GM08714 (cell line): ENCODE data around the gene RARRES1.

Experiments
- H3K4me3 ChIP-seq: fragments of 200-500 bp; sonication (Bioruptor generic); 2 replicates; pipeline ENCODE4 v1.5.1; 2014; ENCODE audit warnings: mild to moderate bottlenecking, low read length, inconsistent platforms
- ZNF274 ChIP-seq: IDR thresholded peaks from 2 replicates; pipeline ENCODE4 v1.6.1; 2012; ENCODE audit warnings: mild to moderate bottlenecking, low read depth, low read length

The RARRES1 gene, protein sequence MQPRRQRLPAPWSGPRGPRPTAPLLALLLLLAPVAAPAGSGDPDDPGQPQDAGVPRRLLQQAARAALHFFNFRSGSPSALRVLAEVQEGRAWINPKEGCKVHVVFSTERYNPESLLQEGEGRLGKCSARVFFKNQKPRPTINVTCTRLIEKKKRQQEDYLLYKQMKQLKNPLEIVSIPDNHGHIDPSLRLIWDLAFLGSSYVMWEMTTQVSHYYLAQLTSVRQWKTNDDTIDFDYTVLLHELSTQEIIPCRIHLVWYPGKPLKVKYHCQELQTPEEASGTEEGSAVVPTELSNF

DNA sequence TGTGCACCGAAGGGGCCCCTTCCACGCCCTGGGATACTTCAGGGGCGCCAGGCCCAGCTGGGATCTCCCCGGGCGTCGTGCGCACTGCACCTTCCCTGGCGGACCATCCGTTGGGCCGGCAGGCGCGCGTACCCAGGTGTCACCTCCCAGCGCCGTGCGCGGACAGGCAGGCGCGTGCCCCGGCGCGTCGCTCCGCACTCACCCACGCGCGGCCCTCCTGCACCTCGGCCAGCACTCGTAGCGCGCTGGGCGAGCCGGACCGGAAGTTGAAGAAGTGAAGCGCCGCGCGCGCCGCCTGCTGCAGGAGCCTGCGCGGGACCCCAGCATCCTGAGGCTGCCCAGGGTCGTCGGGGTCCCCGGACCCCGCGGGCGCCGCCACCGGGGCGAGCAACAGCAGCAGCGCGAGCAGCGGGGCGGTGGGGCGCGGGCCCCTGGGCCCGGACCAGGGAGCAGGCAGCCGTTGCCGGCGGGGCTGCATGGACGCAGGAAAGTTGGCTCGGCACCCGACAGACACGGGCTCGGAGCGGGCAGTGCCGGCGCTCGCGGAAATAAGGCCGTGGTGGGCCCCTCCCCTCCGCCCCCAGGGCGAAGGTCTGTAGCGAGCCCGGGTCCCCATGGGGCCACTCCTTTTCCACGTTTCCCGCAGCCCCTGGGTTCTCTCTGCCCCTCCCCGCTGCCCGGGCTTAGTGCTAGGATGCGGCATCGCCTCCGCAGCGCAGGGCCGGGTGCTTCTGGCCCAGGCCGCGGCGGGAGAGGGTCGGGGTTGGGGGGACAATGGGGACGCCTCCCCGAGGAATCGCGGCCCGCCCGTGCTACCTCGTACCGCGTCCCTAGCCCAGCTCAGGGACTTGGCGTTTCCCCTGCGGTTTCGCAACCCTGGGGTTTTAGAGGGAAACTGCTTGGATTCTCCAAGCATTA lies at the start of gene RARRES1:
TSS of gene RARRES1 (minus strand) at position 520 of the 918 bp plus-strand sequence. CDS start at position 478, 42 bp downstream.
- TF ChIP-seq ZNF274 = no peak
- peak within 1 kb of the TSS; percentile 47; the same call in 1 of the 2 replicates for H3K4me3 ChIP-seq

DNA sequence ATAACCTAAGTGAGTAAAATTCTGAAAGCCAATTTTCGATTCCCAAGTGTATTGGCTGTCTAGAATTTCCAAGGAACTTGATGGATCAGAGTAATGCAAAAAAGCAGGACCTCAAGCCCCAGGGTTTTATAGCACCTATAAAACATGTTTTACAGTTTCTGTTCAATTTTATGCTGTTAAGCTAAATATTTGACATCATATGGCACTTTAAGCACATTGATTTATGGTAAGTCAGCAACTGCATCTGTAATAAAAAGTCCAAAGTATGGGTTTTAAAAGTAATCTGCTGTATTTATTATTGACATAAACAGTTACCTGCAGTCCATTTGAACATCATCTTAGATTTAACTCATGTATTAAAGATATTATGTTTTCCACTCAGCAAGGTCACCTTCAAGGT lies 49.6 kb upstream of the RARRES1 start:
- no peak overlapping the region for H3K4me3 ChIP-seq
- no peak for TF ChIP-seq ZNF274

DNA sequence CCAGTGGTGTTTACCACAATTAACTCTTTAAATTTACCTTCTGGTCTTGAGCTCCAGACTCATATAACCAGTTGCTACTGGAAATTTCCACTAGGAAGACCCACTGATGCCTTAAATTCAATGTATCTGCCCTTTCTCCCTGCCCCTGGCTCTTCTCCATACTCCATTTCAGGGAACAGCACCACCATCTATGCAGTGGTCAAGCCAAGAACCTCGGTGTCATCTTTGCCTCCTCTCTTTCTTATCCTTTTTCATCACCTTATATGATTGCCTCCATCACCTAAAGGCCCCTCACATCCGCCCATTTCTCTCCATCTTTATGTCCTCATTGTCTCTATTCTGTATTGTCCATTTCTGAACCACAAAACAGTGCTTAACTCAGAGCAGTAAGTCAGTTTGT lies 48.9 kb upstream of the RARRES1 start:
- TF ChIP-seq ZNF274 = no peak
- no peak overlapping the region for H3K4me3 ChIP-seq

DNA sequence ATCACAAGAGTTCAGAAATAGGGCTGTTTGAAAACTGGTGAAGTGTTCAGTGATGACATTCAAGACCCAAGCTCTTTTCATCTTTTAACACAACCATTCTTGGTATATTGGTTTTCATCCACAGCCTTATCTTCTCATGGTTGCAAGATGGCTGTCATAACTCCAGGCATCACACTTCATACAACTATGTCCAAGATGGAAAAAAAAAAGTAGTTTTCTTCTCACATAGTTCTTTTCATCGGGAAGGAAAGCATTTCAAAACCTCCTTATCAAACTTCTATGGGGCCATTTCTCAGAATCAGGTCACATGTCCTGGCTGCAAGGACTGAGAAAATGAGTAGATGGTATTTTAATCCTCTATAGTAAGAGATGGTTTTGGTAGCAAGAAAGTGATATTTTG lies 48.5 kb upstream of the RARRES1 start:
- H3K4me3 ChIP-seq = no peak overlapping the region
- TF ChIP-seq ZNF274 = no peak

DNA sequence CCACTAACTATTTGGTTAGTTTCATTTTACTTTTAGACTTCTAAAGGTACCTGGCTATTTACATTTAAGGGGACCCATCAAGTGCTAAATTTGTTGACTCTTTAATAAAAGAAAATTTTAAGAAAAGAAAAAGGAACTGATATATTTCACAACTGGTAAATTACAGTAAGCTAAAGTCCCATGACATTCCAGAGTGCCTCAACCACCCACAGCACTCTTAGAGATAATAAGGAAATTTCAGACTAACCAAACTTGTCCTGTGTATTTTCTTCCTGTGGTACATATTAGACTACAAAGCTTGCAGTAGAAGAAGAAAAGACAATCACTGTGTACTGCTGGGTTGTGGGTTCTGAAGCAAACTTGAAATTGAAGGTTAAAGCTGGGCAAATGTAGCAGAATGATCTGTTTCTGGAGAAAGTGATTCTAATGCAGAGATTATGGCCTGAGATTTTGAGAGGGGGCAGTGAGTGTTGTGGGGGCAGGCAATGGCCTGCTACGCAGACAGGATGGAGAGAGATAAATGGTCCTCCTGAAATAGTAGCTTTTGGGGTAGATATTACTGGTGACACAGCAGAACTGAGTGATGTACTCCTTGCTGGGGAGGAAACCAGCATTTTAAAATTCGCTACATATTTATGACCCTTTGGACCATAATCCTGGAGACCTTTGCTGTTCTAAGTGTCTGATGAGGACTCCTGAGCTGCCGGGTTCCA lies 45.1 kb upstream of the RARRES1 start:
- no peak for TF ChIP-seq ZNF274
- no peak overlapping the region for H3K4me3 ChIP-seq

DNA sequence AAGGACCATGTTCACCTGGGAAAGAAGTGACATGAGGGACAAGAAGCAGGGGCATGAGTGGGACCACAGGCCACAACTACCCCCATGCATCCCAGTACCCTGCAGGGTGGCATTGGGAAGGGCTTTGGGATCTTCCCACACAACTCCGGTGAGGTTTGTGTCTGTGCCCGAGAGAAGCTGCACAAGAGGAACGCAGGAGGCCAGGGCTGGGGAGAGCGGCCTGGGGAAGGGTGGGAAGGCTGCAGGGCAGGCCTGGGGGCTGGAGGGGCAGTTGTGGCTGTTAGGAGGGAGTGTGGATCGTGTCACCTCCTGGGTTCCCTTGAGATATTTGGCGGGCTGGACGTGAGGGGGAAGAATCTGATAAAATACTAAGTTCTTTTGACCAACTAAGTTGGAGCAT lies 44.3 kb upstream of the RARRES1 start:
- TF ChIP-seq ZNF274 = no peak
- H3K4me3 ChIP-seq = no peak overlapping the region

DNA sequence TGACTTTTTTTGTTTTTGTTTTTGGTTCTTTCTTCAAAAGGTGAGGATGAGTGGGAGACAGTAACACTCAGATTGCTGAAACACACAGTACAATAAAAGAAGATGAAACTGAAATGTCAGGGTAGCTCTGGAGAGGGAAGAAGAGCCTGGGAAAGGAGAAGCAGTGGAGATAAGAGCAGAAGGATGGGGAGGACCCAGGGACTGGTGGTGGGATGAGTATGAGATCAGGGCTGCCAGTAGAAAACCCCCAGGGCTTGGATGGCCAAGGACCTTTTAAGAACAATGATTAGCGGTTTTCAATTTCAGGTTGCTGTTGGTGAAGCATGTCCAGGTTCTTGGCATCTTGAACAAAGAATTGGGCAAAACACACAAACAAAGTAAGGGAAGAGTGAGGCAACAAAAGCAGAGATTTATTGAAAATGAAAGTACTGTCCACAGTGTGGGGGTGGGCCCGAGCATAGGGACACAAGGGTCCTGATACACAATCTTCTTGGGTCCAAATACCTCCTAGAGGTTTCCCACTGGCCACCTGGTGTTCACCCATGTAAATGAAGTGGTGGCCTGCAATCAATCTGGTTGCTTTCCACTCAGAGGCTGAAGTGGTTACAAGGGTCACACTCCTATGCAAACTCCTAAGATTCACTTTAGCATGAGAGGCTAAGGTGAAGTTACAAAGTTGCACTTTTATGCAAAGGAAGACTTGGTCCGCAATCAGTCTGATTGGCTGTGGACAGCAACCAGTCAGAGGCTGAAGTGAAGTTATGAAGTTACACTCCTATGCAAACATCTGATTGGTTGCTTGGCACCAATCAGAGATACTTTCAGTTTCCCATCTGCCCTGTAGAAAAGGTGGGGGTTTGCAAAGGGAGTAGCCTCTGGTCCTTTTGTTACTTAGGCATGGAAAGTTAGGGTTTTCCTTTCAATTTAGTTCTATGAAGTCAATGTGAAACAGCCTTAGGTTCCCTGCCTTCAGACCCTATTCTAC lies 43.5 kb upstream of the RARRES1 start:
- no peak for TF ChIP-seq ZNF274
- H3K4me3 ChIP-seq = no peak overlapping the region

DNA sequence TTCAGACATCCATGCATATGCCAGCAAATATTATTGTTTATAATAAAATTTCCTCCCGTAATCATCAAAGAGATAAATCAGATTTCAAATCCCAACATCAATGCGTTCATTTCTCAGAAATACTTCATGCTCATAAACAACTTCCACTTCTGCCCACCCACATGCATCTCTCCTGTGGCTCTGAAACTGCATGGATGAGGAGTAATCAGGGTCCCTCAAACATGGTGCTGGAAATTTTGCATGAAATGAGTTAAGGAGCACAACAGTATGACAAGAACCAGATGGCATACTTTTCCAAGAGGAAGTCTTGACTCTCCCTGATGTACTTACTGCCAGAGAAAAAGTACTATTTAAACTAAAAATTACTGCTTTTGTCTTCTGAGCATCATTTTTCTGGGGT lies 42.7 kb upstream of the RARRES1 start:
- TF ChIP-seq ZNF274 = no peak
- H3K4me3 ChIP-seq = no peak overlapping the region

DNA sequence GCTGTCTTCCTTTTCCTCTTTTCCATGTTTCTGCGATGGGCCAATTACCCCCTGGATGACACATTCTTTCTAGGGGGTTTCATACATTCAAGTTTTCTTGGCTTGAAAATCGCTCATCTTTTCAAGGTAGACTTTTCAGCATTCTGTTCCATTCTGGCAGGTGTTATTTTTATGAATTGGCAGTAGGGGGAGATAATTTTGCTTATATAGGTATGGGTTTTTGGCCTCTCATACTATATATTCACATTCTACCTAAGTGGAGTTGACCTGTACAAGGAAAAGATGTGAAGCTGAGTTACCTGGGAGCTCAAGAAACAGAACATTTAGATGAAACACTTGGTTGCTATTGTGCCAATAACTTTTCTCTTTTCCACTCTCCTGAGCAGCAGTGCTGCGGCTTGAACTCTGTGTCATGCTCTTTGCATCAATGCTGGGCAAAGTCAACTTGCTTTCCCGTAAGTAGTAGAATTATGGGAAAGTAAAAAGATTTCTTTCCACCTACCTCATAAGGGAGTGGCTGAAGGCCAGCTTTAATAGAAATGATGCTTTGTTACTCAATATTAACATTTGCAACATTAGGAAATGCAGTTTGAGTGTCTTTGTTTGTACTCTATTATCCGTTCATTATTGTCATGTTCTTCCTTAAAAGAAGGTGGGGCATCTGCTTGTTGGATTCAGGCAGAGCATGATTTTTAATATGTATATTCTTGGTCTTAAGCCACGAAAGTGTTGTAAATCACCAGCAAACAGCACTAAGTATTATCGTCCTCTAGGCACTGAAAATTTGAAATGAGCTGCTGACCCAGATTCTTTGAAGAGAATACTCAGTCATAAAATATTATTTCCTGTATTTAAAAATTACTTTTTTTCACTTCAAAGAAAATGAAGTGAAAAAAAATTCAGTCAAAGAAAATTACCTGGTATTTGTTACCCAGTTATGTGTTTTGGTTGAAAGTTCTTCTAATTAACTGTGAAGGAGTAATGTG lies 41.9 kb upstream of the RARRES1 start:
- no peak for TF ChIP-seq ZNF274
- H3K4me3 ChIP-seq = no peak overlapping the region

DNA sequence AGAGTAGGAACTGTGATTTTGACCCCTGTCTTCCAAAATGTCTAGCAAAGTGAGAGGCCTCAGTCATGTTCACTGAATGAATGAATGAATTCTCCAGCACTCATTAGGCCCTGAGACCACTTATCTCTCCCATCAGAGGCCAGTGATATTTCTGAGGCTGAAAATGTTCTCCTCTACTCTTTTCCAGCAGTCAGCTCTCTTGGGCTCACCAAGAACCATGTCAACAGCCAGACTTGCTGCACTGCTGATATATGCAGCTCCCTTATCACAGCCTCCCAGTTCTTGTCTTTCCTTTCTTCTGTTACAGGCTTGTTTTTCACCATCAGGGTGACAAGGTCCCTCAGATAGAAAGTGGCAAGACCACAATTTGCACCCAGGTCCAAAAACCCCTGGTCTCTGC lies 40.9 kb upstream of the RARRES1 start:
- TF ChIP-seq ZNF274 = no peak
- no peak overlapping the region for H3K4me3 ChIP-seq

DNA sequence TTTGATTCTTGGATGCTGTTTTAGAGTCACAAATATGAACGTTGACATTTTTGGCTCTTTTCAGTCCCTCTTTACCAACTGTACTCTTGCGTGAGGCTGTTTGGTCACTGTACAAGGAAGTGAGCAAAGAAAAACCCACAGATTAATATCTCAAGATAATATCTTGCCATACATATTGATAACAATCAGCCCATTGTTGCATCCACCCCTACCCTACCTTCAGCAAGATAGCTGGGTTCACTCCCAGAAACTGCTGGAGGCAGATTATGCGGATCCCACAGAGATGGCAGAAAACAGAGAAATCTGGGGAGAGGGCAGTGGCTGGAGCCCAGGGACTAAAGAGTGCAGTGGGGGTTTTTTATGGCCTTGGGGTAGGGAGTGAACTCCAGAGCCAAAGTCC lies 39.7 kb upstream of the RARRES1 start:
- no peak overlapping the region for H3K4me3 ChIP-seq
- no peak for TF ChIP-seq ZNF274

DNA sequence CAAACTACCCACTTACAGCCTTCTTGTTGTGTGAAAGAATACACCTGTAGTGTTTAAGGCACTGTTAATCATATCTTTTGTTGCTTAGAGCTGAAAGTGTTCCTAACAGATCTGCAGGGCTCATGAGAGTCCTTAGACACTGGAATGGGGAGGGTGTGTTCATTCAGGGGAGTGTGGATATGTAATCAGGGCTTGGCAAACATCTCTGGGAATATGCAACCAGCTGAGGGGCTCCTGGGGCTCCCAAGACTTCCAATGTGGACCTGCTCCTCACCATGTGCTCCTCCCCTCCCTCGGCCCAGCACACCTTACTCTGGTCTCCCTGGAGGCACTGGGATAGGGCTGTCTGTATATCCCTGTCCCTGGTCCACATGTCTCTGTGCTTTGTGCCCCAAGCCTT lies 39.3 kb upstream of the RARRES1 start:
- TF ChIP-seq ZNF274 = no peak
- H3K4me3 ChIP-seq = no peak overlapping the region
